ENCODE results near the gene FAM114A2. TPM values are rescaled to one million over a fixed set of nuclear protein-coding genes. Genes with fewer than 3 reads are reported as not detected.

The FAM114A2 gene
- total RNA-seq, 1 experiment from 2014 or later: 12.8 TPM

DNA sequence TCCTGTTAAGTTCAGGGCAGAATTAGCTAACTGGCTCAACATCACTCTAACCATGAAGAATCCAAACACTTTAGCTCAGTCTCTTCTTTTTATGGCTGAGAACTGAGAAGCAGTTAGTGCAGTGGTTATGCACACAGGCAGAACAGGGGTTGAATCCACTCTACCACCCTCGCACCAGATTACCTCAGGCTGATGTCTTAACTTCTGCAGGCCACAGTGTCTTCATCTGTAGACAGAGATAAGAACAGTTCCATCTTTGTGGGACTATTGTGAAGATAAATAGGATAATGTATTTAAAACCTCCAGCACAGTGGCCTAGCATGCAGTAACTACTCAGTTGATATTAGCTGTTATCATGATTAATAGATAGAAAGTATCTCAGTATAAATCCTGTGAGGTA lies 54.8 kb downstream of the FAM114A2 start:
- H3K4me1 ChIP-seq (ENCODE audit: insufficient read depth, low read length): no peaks in the 10 kb centered on the region
- Mint-ChIP-seq H3K4me1 (no peaks in the 10 kb centered on the region), H3K36me3 (ENCODE audit: insufficient read depth in 1 of 3, low read depth in 3 of 3) (no peaks in the 10 kb centered on the region), H3K9me3 (no peaks in the 10 kb centered on the region), H3K27ac (no peak overlapping the region), H3K4me3 (no peak overlapping the region), H3K27me3 (ENCODE audit: low read depth) (no peaks in the 10 kb centered on the region; the same call in 1 of the 2 replicates)
- no peaks in the 10 kb centered on the region for H4K20me1 ChIP-seq (ENCODE audit: control insufficient read depth, insufficient read depth, insufficient read length)
- H3K79me1 ChIP-seq (ENCODE audit: insufficient read depth, low read depth, low read length, poor library complexity, severe bottlenecking): no peaks in the 10 kb centered on the region
- WGBS (ENCODE audit: extremely low coverage, insufficient read length, low lambda C conversion rate): no CpG with 5 or more reads among the region's 1 CpG
- no peak overlapping the region for H3T11ph ChIP-seq (ENCODE audit: low read length)
- H3K27me3 ChIP-seq (ENCODE audit: insufficient read depth, low read length): no peaks in the 10 kb centered on the region
- no peak overlapping the region for H3K9ac ChIP-seq (ENCODE audit: extremely low read depth, insufficient read length, low read length)
- H3K27ac ChIP-seq (ENCODE audit: insufficient read length, low read depth, low read length): no peak overlapping the region
- H3K4me2 ChIP-seq (ENCODE audit: insufficient read depth, insufficient read length, low read length): no peak overlapping the region
- H4K8ac ChIP-seq (replicated peaks; ENCODE audit: insufficient read length, low read depth, low read length): no peak overlapping the region
- H2BK20ac ChIP-seq (ENCODE audit: low read depth, low read length, poor library complexity, severe bottlenecking): no peak overlapping the region
- H3K79me2 ChIP-seq (ENCODE audit: insufficient read depth, low read length): no peaks in the 10 kb centered on the region
- H3K9me3 ChIP-seq (ENCODE audit: control insufficient read depth, low read depth, low read length): no peaks in the 10 kb centered on the region
- H3K18ac ChIP-seq (ENCODE audit: insufficient read length, low read depth, low read length): no peak overlapping the region
- no peak overlapping the region for H4K91ac ChIP-seq (ENCODE audit: insufficient read length, low read depth, low read length)
- H2BK15ac ChIP-seq (ENCODE audit: low read depth, low read length): no peak overlapping the region
- no peak overlapping the region for H3K56ac ChIP-seq (ENCODE audit: insufficient read length, low read depth, low read length)
- H2BK5ac ChIP-seq (ENCODE audit: insufficient read length, low read length): no peak overlapping the region
- no peaks in the 10 kb centered on the region for H3K23me2 ChIP-seq (ENCODE audit: insufficient read length, low read depth, low read length, poor library complexity, severe bottlenecking)
- no peak for DNase-seq
- no peak overlapping the region for H3K14ac ChIP-seq (ENCODE audit: insufficient read depth, low read length)
- H2BK120ac ChIP-seq (ENCODE audit: low read depth, low read length, poor library complexity, severe bottlenecking): no peak overlapping the region
- no peak overlapping the region for H2AK5ac ChIP-seq (ENCODE audit: insufficient read length, low read length)
- no peak overlapping the region for H4K5ac ChIP-seq (ENCODE audit: insufficient read length, low read depth, low read length)
- no peak overlapping the region for H2AFZ ChIP-seq (ENCODE audit: low read length)
- TF ChIP-seq, protein P1, sequence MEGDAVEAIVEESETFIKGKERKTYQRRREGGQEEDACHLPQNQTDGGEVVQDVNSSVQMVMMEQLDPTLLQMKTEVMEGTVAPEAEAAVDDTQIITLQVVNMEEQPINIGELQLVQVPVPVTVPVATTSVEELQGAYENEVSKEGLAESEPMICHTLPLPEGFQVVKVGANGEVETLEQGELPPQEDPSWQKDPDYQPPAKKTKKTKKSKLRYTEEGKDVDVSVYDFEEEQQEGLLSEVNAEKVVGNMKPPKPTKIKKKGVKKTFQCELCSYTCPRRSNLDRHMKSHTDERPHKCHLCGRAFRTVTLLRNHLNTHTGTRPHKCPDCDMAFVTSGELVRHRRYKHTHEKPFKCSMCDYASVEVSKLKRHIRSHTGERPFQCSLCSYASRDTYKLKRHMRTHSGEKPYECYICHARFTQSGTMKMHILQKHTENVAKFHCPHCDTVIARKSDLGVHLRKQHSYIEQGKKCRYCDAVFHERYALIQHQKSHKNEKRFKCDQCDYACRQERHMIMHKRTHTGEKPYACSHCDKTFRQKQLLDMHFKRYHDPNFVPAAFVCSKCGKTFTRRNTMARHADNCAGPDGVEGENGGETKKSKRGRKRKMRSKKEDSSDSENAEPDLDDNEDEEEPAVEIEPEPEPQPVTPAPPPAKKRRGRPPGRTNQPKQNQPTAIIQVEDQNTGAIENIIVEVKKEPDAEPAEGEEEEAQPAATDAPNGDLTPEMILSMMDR (conservative IDR thresholded peaks at IDR 0.05): no peak
- H2BK12ac ChIP-seq (ENCODE audit: insufficient read length, low read depth, low read length): no peak overlapping the region
- H3K23ac ChIP-seq (ENCODE audit: insufficient read length, low read depth, low read length): no peak overlapping the region
- H3K4ac ChIP-seq (ENCODE audit: low read depth, low read length): no peak overlapping the region

All from H9 (cell line).